OCI-LY7 (cell line): ENCODE measurements around the gene REEP6. TPM values are rescaled to one million over a fixed set of nuclear protein-coding genes. Genes with fewer than 3 reads are reported as not detected.
"Not testable (repeated sequence)": the region's sequence is repeated elsewhere in the genome, so short reads cannot be mapped to it uniquely, and the experiment has no call there.

Source experiments
- BruUV-seq: library from RNA; stranded (reverse); fragments of 400-500 nt; replicated peaks from 2 replicates; lab custom pipeline; 2021; lab: Mats Ljungman, UMichigan
- CTCF ChIA-PET: fragments of 300-600 bp; sonication (Branson Sonifier 250); formaldehyde crosslinking; loops from one replicate; lab custom pipeline; 2022; ENCODE audit warnings: antibody characterized with exemption; ENCODE audit not compliant: unreplicated experiment; lab: Charles Lee
- POLR2A ChIA-PET: fragments of 300-600 bp; sonication (Branson Sonifier 250); formaldehyde crosslinking; loops from one replicate; lab custom pipeline; 2022; ENCODE audit warnings: antibody characterized with exemption; lab: Charles Lee
- DNase-seq: peaks from one replicate; pipeline ENCODE4 v3.0.0-alpha.2; 2015; ENCODE audit warnings: low spot score
- H2AFZ ChIP-seq: fragments of 200-600 bp; sonication (generic), shearing (Covaris generic); 2 replicates; pipeline ENCODE4 v1.6.1; 2014; ENCODE audit warnings: mild to moderate bottlenecking, antibody characterized with exemption, low read length, moderate library complexity
- H3K27ac ChIP-seq: fragments of 200-600 bp; sonication (generic); 2 replicates; pipeline ENCODE4 v1.5.1; 2014; ENCODE audit warnings: mixed run types, low read depth, mild to moderate bottlenecking, moderate library complexity, low read length, inconsistent platforms; ENCODE audit not compliant: poor library complexity, severe bottlenecking
- H3K36me3 ChIP-seq: fragments of 200-600 bp; sonication (generic); 2 replicates; pipeline ENCODE4 v1.6.1; 2014; ENCODE audit warnings: mild to moderate bottlenecking, antibody characterized with exemption, low read length, moderate library complexity, mixed read lengths; ENCODE audit not compliant: insufficient read depth
- H3K4me1 ChIP-seq: fragments of 200-600 bp; sonication (generic); 2 replicates; pipeline ENCODE4 v1.5.1; 2014; ENCODE audit warnings: mild to moderate bottlenecking, low read length; ENCODE audit not compliant: insufficient read depth, poor library complexity, severe bottlenecking
- H3K4me2 ChIP-seq: fragments of 200-600 bp; sonication (generic); 2 replicates; pipeline ENCODE4 v1.6.1; 2014; ENCODE audit warnings: mild to moderate bottlenecking, low read length
- H3K4me3 ChIP-seq: fragments of 200-600 bp; sonication (generic); 2 replicates; pipeline ENCODE4 v1.5.1; 2014; ENCODE audit warnings: mild to moderate bottlenecking, low read depth, low read length; ENCODE audit not compliant: poor library complexity, severe bottlenecking
- H3K79me2 ChIP-seq: fragments of 200-600 bp; sonication (generic); 2 replicates; pipeline ENCODE4 v1.6.1; 2016; ENCODE audit warnings: low read depth, mild to moderate bottlenecking, low read length, moderate library complexity, mixed read lengths; ENCODE audit not compliant: insufficient read depth
- H3K9me2 ChIP-seq: fragments of 200-600 bp; sonication (generic); 2 replicates; pipeline ENCODE4 v1.6.1; 2016; ENCODE audit warnings: mild to moderate bottlenecking, low read length, mixed read lengths; ENCODE audit not compliant: insufficient read depth
- H3K9me3 ChIP-seq: fragments of 200-600 bp; sonication (generic); 2 replicates; pipeline ENCODE4 v1.6.1; 2014; ENCODE audit warnings: mild to moderate bottlenecking, mixed run types, low read length, mixed read lengths
- H4K20me1 ChIP-seq: fragments of 200-600 bp; sonication (generic); 2 replicates; pipeline ENCODE4 v1.6.1; 2014; ENCODE audit warnings: mild to moderate bottlenecking, antibody characterized with exemption, low read length, moderate library complexity, mixed read lengths; ENCODE audit not compliant: insufficient read depth
- CTCF ChIP-seq: fragments of 200-600 bp; sonication (generic); conservative IDR thresholded peaks from 2 replicates; pipeline ENCODE4 v1.5.1; 2014; ENCODE audit warnings: mild to moderate bottlenecking, antibody characterized with exemption, low read length, moderate library complexity, mixed read lengths
- EZH2phosphoT487 ChIP-seq: fragments of 200-600 bp; sonication (generic); IDR thresholded peaks from 2 replicates; pipeline ENCODE4 v1.6.1; 2018; ENCODE audit warnings: low read depth, borderline replicate concordance, mild to moderate bottlenecking, mixed run types, antibody characterized with exemption, low read length, moderate library complexity, mixed read lengths
- intact Hi-C: fragments of 100-400 bp; cut with micrococcal nuclease; formaldehyde crosslinking; loops from one replicate; pipeline ENCODE4 v1.10.0; 2022; ENCODE audit not compliant: unreplicated experiment
- total RNA-seq, 2 experiments: library from RNA; depleted of rRNA in 1 of 2; stranded (reverse); fragments of >200 nt in 1 of 2; shearing (Covaris generic) in 1 of 2; gene quantifications; 2 replicates each; pipeline ENCODE4 v1.2.3, GENCODE V29; 2014 to 2022

REEP6 gene
- total RNA-seq, 2 experiments from 2014 or later, result 1.3 to 3.6 TPM

- H3K4me2 ChIP-seq, result no peak overlapping the region
- no TSS peak for BruUV-seq
- ChIA-PET POLR2A (no interaction called here), CTCF (no interaction called here)
- no peaks in the 10 kb centered on the region for H3K36me3 ChIP-seq
- no peaks in the 10 kb centered on the region for H3K9me3 ChIP-seq
- H3K4me1 ChIP-seq, result no peaks in the 10 kb centered on the region
- H4K20me1 ChIP-seq, result no peaks in the 10 kb centered on the region
- H3K79me2 ChIP-seq, result no peaks in the 10 kb centered on the region
- DNase-seq, result no peak
- TF ChIP-seq CTCF (no peak), EZH2phosphoT487 (no peak)
- no peak overlapping the region for H2AFZ ChIP-seq
- no peaks in the 10 kb centered on the region for H3K9me2 ChIP-seq
- no peak overlapping the region for H3K27ac ChIP-seq
- no peak overlapping the region for H3K4me3 ChIP-seq
- intact Hi-C loops, result no loop called here
These were observed 6.0 kb downstream of the REEP6 start for GRCh38 chr19:1496714-1497577.

- ChIA-PET CTCF (no interaction called here), POLR2A (no interaction called here)
- Histone ChIP-seq H3K79me2 (no peaks in the 10 kb centered on the region), H3K4me1 (no peaks in the 10 kb centered on the region), H3K9me3 (no peaks in the 10 kb centered on the region), H3K9me2 (no peaks in the 10 kb centered on the region), H3K36me3 (no peaks in the 10 kb centered on the region), H3K4me3 (no peak overlapping the region), H4K20me1 (no peaks in the 10 kb centered on the region), H3K27ac (no peak overlapping the region), H2AFZ (no peak overlapping the region), H3K4me2 (no peak overlapping the region)
- no TSS peak for BruUV-seq
- DNase-seq, result no peak
- intact Hi-C loops, result no loop called here
- TF ChIP-seq CTCF, result no peak
- TF ChIP-seq EZH2phosphoT487, result no peak
These were observed 6.7 kb downstream of the REEP6 start for GRCh38 chr19:1497578-1498235.

GRCh38 chr19:1499231-1499630 lies 8.2 kb downstream of the REEP6 start:
- H3K4me1 ChIP-seq, H4K20me1 ChIP-seq, DNase-seq, BruUV-seq, H3K4me2 ChIP-seq, H3K79me2 ChIP-seq, POLR2A ChIA-PET, H2AFZ ChIP-seq, H3K9me3 ChIP-seq, H3K4me3 ChIP-seq, H3K27ac ChIP-seq, CTCF ChIA-PET, H3K9me2 ChIP-seq, intact Hi-C loops, H3K36me3 ChIP-seq: not testable (repeated sequence)
